RKO (cell line): Measurements from ENCODE around the gene GUCY1A2.

Experiments used
- DNase-seq: peaks from one replicate; pipeline ENCODE4 v3.0.0-alpha.2; 2016; ENCODE audit warnings: low spot score

Gene GUCY1A2

DNA sequence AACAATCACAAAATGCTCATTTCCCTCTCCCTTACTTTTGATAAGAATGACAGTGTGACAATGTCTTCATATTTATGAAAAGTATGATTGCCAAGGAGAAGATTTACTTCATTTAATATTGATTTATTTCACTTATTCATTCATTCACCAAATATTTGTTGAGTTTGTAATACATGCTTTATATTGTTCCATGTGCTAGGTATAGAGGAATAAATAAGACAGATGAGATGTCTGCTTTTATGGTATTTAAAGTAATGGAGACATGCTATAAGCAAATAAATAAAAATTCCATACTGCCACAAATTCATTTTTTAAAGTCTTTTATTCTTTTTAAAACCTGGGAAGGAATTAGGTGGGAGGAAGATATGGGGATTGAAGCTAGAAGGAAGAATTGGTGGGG lies 289.4 kb downstream of the GUCY1A2 start:
- DNase-seq = no peak

GRCh38 chr11:106728379-106728778 lies 289.9 kb downstream of the GUCY1A2 start:
- DNase-seq = no peak

- DNase-seq = no peak
Observed at GRCh38 chr11:106727256-106727655, 291.0 kb downstream of the GUCY1A2 start.

DNA sequence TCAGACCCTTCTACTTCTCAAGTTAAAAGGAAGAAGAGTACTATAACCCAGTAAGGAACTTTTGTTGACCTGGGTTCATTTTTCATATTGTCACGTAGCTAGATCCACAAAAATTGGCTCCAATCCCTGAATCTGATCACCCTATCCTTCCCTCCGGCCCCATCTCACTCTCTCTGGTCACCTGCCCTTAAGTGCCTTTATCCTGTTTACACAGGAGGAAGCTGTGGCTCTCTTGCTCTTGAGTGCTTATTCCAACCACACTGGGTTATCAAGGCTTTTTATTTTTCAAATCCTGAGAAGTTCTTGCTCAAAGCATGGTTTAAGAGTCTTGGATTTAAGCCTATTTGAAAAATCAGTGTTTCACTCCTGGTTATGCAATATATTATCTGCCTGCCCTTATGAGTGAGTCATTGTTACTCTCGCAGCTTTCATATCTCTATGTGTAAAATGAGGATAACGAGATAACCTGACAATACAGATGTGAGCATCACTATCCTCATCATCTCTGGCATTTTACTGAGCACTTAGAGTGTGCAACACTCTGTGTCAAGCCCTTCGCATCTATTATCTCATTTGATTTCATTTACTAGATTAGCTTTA lies 293.9 kb downstream of the GUCY1A2 start:
- no peak for DNase-seq

DNA sequence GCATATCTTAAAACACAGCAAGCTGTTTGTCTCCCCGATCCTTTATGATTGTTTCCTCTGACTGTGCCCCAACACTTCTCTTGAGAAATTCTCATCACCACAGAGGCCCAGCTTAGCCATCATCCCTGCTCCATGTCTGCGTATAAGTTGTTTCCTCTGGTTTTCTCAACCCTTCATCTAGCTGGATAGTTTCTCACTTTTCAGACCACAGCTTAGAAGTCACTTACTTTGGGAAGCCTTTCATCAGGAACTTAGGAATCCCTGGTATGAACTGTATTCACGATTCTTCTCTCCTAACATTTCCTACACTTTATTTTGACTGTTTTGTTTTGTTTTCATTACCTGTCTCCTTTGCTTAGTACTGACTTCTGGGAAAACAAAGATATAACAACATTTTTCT lies 295.2 kb downstream of the GUCY1A2 start:
- DNase-seq = no peak

DNA sequence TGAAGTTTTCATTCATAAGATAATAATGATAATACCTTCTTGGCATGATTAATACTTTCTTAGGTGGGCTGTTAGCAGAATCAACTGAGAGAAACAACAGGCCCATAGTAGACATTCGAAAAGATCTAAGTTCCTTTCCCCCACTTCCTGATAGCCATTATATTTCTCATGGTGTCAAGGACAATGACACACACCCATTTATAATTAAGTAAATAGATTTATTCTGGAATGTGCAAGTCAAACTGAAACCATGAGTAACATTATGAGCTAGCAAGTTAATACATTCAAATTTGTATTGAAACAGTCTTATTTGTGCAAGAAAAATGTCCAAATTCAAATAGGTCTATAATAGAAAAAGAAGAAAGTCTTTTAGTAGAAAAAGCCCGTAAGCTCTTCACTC lies 301.1 kb downstream of the GUCY1A2 start:
- no peak for DNase-seq

GRCh38 chr11:106714199-106714598 lies 304.1 kb downstream of the GUCY1A2 start:
- DNase-seq = no peak

- no peak for DNase-seq
Observed at GRCh38 chr11:106708348-106708747, 309.9 kb downstream of the GUCY1A2 start.

- DNase-seq = peak; percentile 64
Observed at GRCh38 chr11:106706355-106706754, 311.9 kb downstream of the GUCY1A2 start.

GRCh38 chr11:106702805-106703204 lies 315.5 kb downstream of the GUCY1A2 start:
- DNase-seq = no peak

DNA sequence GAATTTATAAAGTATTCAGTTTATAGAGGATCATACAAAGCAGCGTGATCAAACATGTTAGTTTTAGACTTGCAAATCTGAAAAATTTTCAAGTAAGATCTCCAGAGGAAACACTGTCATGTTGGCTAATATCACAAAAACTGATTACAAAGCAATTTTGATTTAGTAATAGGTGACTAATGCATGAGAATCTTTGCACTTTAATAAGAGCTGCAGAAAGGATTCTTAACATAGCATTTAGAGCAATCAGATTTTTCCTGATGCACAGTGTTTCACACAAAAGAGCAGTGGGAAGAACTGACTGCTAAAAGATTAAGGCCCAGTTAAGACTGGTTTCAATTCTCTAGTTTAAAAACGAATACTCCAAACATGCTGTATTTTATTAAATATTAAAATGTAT lies 321.2 kb downstream of the GUCY1A2 start:
- no peak for DNase-seq

DNA sequence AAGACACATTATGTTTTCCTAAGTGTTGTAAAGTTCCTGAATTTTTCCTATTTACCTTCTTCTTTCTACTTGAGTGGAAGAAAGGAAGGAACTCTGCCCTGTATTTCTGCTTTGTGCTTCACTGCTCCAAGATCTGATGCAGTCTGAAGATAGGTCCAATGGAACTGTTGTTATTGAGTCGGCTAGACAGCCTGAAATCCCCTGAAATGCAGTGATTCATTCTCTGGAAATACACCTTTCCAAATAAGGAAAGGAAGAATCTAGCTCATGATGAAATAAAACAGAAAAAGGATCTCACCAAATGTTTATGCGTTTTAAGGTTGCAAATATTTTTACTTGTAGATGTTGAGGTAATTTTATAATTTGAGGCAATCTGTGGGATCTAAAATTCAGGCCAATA lies 322.8 kb downstream of the GUCY1A2 start:
- DNase-seq = no peak

GRCh38 chr11:106694501-106694900 lies 323.8 kb downstream of the GUCY1A2 start:
- DNase-seq = no peak

- no peak for DNase-seq
Observed at GRCh38 chr11:106691807-106692365, 326.4 kb downstream of the GUCY1A2 start.

DNA sequence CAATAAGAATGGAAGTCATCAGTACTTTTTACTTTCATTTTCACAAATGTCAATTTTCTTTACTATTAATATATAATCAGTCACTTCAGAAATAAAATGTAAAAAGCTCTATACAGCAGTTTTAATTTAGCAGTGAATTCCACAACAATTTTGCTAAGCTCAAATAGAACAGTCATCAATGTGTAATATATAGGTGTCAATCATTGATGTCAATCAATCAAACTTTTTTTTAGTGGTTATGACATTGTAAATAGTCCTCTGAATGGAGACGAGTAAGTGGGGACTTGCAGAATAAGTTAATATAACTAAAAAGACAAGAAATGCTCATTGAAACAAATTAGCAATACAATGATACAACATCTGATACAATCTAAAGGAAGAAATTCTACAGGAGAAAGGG lies 327.4 kb downstream of the GUCY1A2 start:
- DNase-seq = no peak

DNA sequence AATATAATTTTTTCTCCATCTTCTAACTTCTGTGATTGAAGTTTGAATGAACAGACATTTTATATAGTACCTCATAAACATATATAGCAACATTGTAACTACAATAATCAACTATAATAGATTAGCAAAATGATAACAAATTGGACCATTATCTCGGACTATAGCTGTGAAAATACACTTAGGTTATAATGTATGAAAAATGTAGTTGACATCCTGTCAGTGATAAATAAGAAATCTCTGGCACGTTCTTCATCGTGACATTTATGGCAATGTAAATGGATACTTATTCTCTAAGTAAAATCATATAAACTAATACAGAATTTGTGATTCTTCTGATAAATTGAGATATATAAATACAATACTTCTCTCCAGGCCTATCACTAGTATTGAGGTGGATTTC lies 333.3 kb downstream of the GUCY1A2 start:
- DNase-seq = no peak

DNA sequence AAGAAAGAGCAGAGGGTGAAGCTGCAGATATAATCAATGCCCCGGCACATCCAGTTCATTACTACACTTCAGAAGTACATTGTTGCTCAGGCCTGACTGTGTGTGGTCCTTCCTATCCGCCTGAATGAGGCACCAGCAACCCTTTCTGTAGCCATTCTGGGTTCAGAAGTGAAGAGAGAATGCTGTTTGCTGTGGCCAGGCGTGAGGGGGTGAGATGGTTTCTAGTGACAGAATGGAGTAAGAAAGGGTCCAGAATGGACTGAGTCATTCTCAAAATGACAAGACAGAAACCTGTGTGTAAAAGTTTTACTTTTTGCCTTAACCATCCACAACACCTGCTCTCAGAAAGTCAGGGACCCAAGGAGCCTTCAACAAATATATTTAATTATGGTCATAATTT lies 334.8 kb downstream of the GUCY1A2 start:
- no peak for DNase-seq

GRCh38 chr11:106681435-106681834 lies 336.8 kb downstream of the GUCY1A2 start:
- DNase-seq = no peak

GRCh38 chr11:106679581-106679980 lies 338.7 kb downstream of the GUCY1A2 start:
- no peak for DNase-seq

DNA sequence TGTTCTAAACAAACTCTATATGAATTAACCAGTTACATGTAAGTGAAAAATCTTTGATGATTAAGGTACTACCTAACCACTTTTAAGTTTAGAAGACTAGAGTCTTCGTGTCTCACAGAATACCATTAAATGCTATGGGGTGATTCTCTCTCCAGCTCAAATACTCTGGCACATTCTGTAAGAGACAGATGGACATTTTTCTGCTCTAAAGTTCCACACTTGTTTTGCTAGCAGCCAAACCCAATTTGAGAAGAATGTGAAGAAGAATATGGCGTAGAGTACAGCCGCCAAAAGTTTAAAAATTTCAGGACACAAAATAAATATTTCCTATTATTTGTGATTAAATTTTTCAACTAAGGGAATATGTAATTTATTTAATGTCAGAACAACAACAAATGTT lies 339.1 kb downstream of the GUCY1A2 start:
- DNase-seq = no peak

GRCh38 chr11:106670069-106670468 lies 348.2 kb downstream of the GUCY1A2 start:
- no peak for DNase-seq

DNA sequence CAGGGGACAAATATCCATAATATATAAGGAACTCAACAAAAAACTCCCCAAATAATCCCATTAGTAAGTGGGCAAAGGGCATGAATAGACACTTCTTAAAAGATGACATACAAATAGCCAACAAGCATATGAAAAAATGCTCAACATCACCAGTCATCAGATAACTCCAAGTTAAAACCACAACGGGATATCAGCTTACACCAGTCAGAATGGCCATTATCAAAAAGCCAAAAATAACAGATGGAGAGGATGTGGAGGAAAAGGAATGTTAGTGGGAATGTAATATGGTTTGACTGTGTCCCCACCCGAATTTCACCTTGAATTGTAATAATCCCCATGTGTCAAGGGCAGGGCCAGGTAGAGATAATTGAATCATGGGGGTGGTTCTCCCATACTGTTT lies 350.1 kb downstream of the GUCY1A2 start:
- no peak for DNase-seq

DNA sequence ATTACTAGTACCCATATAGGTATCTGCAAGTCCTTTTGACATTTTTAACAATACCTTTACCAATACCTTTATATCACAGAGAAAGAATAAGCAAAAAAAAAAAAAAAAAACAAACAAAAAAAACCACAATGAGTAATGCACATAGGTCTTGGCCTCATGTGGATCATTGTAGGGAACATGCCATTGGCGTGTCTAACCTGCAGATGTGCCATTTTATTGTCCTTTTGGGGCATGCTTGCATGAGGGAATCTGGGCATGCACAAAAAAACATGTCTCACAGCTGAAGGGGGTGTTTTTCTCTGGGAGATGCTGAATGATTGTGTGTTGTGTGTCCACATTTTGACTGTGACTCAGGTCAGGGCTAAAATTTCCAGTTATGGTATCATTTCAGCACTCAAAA lies 361.6 kb downstream of the GUCY1A2 start:
- DNase-seq = no peak

- no peak for DNase-seq
Observed at GRCh38 chr11:106644824-106645223, 373.5 kb downstream of the GUCY1A2 start.
